HL-60 (cell line): Measurements from ENCODE around the gene DNAAF9.

ENCODE experiments used
- DNase-seq, 2 experiments: peaks; one replicate each; pipeline ENCODE4 v3.0.0-alpha.2; 2010 to 2020; ENCODE audit warnings: low read depth in 1 of 2, low spot score in 1 of 2
- H3K27ac ChIP-seq: fragments of 250-450 bp; sonication (Bioruptor Pico); replicated peaks from 2 replicates; pipeline ENCODE4 v1.5.1; 2020; ENCODE audit warnings: mild to moderate bottlenecking, moderate library complexity
- H3K27me3 ChIP-seq: fragments of 250-450 bp; sonication (Bioruptor Pico); 2 replicates; pipeline ENCODE4 v1.5.1; 2021; ENCODE audit warnings: mild to moderate bottlenecking, moderate library complexity; ENCODE audit not compliant: insufficient read depth, poor library complexity, severe bottlenecking
- H3K4me3 ChIP-seq: replicated peaks from 2 replicates; pipeline ENCODE4 v1.5.1; 2011; ENCODE audit warnings: mild to moderate bottlenecking, control low read depth, low read length; ENCODE audit not compliant: insufficient read depth
- CTCF ChIP-seq: IDR thresholded peaks from one replicate; pipeline ENCODE4 v1.5.1; 2011; ENCODE audit warnings: low read length, control low read depth, inconsistent platforms; ENCODE audit not compliant: insufficient read depth
- GABPA ChIP-seq: IDR thresholded peaks from 2 replicates; pipeline ENCODE4 v1.6.1; 2012; ENCODE audit warnings: low read depth
- POLR2AphosphoS5 ChIP-seq: IDR thresholded peaks from 2 replicates; pipeline ENCODE4 v1.6.1; 2012; ENCODE audit warnings: low read depth
- REST ChIP-seq: IDR thresholded peaks from 2 replicates; pipeline ENCODE4 v1.6.1; 2012; ENCODE audit warnings: low read depth; ENCODE audit not compliant: insufficient replicate concordance
- SPI1 ChIP-seq: IDR thresholded peaks from 2 replicates; pipeline ENCODE4 v1.6.1; 2012; ENCODE audit warnings: low read depth, mild to moderate bottlenecking, borderline replicate concordance

Gene DNAAF9

GRCh38 chr20:3403741-3404140 is 3.7 kb downstream of the DNAAF9 start:
- no peak for TF ChIP-seq SPI1
- TF ChIP-seq GABPA = no peak
- TF ChIP-seq CTCF = no peak
- TF ChIP-seq POLR2AphosphoS5 = no peak
- TF ChIP-seq REST = no peak
- no peak overlapping the region for H3K27ac ChIP-seq
- no peak for DNase-seq
- H3K27me3 ChIP-seq = no peaks in the 10 kb centered on the region
- H3K4me3 ChIP-seq = no peak overlapping the region

GRCh38 chr20:3402453-3402852 is 5.0 kb downstream of the DNAAF9 start:
- DNase-seq = no peak
- no peak for TF ChIP-seq GABPA
- TF ChIP-seq POLR2AphosphoS5 = no peak
- TF ChIP-seq REST = no peak
- no peak for TF ChIP-seq SPI1
- no peak for TF ChIP-seq CTCF
- Histone ChIP-seq H3K27me3 (no peaks in the 10 kb centered on the region), H3K4me3 (no peak overlapping the region), H3K27ac (no peak overlapping the region)

GRCh38 chr20:3400260-3401155 is 7.0 kb downstream of the DNAAF9 start:
- DNase-seq = no peak
- H3K4me3 ChIP-seq = no peak overlapping the region
- H3K27ac ChIP-seq = no peak overlapping the region
- H3K27me3 ChIP-seq = no peaks in the 10 kb centered on the region
- TF ChIP-seq GABPA (no peak), SPI1 (no peak), REST (no peak)
